SK-N-SH treated with all-trans-retinoic acid at 6 μM for 48 hours (cell line): Measurements from ENCODE around the gene ESYT3.

Experiments
- ATAC-seq: fragments of 200-7000 bp; cut with Tn5 transposase; 3 replicates; pipeline ENCODE4 v1.9.1; 2020; ENCODE audit warnings: mild to moderate bottlenecking, moderate library complexity
- ARNTL ChIP-seq: fragments of 450-650 bp; formaldehyde crosslinking; IDR thresholded peaks from 2 replicates; pipeline ENCODE4 v1.5.0; 2020; ENCODE audit warnings: low read depth, mild to moderate bottlenecking, moderate library complexity, borderline replicate concordance
- BACH2 ChIP-seq: fragments of 250-450 bp; sonication (Bioruptor Pico); IDR thresholded peaks from 2 replicates; pipeline ENCODE4 v1.9.0; 2021; ENCODE audit warnings: mild to moderate bottlenecking, borderline replicate concordance
- ESRRG ChIP-seq: fragments of 250-450 bp; sonication (Bioruptor Pico); IDR thresholded peaks from 2 replicates; pipeline ENCODE4 v1.6.1; 2021; ENCODE audit warnings: mild to moderate bottlenecking
- GLIS3 ChIP-seq: fragments of 250-450 bp; sonication (Bioruptor Pico); IDR thresholded peaks from 2 replicates; pipeline ENCODE4 v1.5.0; 2020; ENCODE audit warnings: mild to moderate bottlenecking, moderate library complexity
- ISL1 ChIP-seq: fragments of 250-450 bp; sonication (Bioruptor Pico); IDR thresholded peaks from 2 replicates; pipeline ENCODE4 v2.1.2; 2022; ENCODE audit warnings: mild to moderate bottlenecking, moderate library complexity
- OSR1 ChIP-seq: fragments of 250-450 bp; sonication (Bioruptor Pico); IDR thresholded peaks from 2 replicates; pipeline ENCODE4 v1.8.0; 2022; ENCODE audit warnings: moderate library complexity, mild to moderate bottlenecking, inconsistent platforms
- PATZ1 ChIP-seq: fragments of 250-450 bp; sonication (Bioruptor Pico); IDR thresholded peaks from 2 replicates; pipeline ENCODE4 v1.8.0; 2020; ENCODE audit warnings: mild to moderate bottlenecking, moderate library complexity, borderline replicate concordance
- PPARA ChIP-seq: fragments of 250-450 bp; sonication (Bioruptor Pico); IDR thresholded peaks from 2 replicates; pipeline ENCODE4 v1.5.0; 2020; ENCODE audit warnings: mild to moderate bottlenecking, borderline replicate concordance
- RARB ChIP-seq: fragments of 250-450 bp; sonication (Bioruptor Pico); IDR thresholded peaks from 2 replicates; pipeline ENCODE4 v1.8.0; 2021; ENCODE audit warnings: mild to moderate bottlenecking, moderate library complexity
- SNAI2 ChIP-seq: fragments of 250-450 bp; sonication (Bioruptor Pico); IDR thresholded peaks from 2 replicates; pipeline ENCODE4 v1.5.0; 2020; ENCODE audit warnings: mild to moderate bottlenecking, moderate library complexity
- TCF4 ChIP-seq: fragments of 250-450 bp; sonication (Bioruptor Pico); IDR thresholded peaks from 2 replicates; pipeline ENCODE4 v1.8.0; 2021; ENCODE audit warnings: mild to moderate bottlenecking, moderate library complexity, borderline replicate concordance
- TOX ChIP-seq: fragments of 250-450 bp; sonication (Bioruptor Pico); IDR thresholded peaks from 2 replicates; pipeline ENCODE4 v1.8.0; 2021; ENCODE audit warnings: mild to moderate bottlenecking, moderate library complexity, borderline replicate concordance
- ZC3H10 ChIP-seq: fragments of 250-450 bp; sonication (Bioruptor Pico); IDR thresholded peaks from 2 replicates; pipeline ENCODE4 v1.5.1; 2021; ENCODE audit warnings: mild to moderate bottlenecking, moderate library complexity
- ZFP3 ChIP-seq: fragments of 250-450 bp; sonication (Bioruptor Pico); IDR thresholded peaks from 2 replicates; pipeline ENCODE4 v1.5.0; 2020; ENCODE audit warnings: mild to moderate bottlenecking, moderate library complexity
- ZFP30 ChIP-seq: fragments of 450-650 bp; formaldehyde crosslinking; IDR thresholded peaks from 2 replicates; pipeline ENCODE4 v1.5.0; 2022; ENCODE audit warnings: mild to moderate bottlenecking, moderate library complexity
- ZNF565 ChIP-seq: fragments of 450-650 bp; formaldehyde crosslinking; conservative IDR thresholded peaks from 2 replicates; pipeline ENCODE4 v1.5.0; 2020; ENCODE audit warnings: low read depth, mild to moderate bottlenecking, moderate library complexity
- ZNF70 ChIP-seq: fragments of 450-650 bp; formaldehyde crosslinking; IDR thresholded peaks from 2 replicates; pipeline ENCODE4 v1.5.0; 2020; ENCODE audit warnings: mild to moderate bottlenecking, moderate library complexity
- ZNF8 ChIP-seq: fragments of 450-650 bp; formaldehyde crosslinking; IDR thresholded peaks from 2 replicates; pipeline ENCODE4 v1.5.0; 2020; ENCODE audit warnings: mild to moderate bottlenecking, moderate library complexity
- TF ChIP-seq, protein P1 (sequence below): fragments of 250-450 bp; sonication (Bioruptor Pico); IDR thresholded peaks from 2 replicates; pipeline ENCODE4 v1.5.1; 2021; ENCODE audit warnings: mild to moderate bottlenecking, moderate library complexity
- TF ChIP-seq, protein P2 (sequence below): fragments of 250-450 bp; sonication (Bioruptor Pico); IDR thresholded peaks from 2 replicates; pipeline ENCODE4 v1.5.1; 2020; ENCODE audit warnings: low read depth, mild to moderate bottlenecking, moderate library complexity
- TF ChIP-seq, protein P3 (sequence below): fragments of 250-450 bp; sonication (Bioruptor Pico); IDR thresholded peaks from 2 replicates; pipeline ENCODE4 v1.8.0; 2021; ENCODE audit warnings: low read depth, mild to moderate bottlenecking, moderate library complexity, borderline replicate concordance

The ESYT3 gene

DNA sequence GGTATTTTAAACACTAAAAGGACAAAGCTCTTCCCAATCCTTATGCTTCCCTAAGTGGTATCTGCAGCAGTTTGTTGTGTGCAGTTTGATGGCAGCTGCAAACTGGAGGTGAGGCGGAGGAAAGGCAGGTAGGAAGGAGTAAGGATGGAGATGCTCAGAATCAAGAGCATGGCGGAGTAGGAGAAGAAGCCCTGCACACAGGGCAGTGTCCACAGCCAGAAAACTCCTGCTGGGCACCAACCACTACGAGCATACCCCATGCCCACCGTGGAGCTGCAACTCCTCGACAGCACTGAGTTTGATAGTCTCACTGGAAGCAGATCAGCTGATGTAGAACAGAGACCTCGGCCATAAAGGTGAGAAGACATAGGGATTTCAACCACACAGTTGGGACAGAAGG lies 30.3 kb upstream of the ESYT3 start (continued):
- TF ChIP-seq, protein P1, sequence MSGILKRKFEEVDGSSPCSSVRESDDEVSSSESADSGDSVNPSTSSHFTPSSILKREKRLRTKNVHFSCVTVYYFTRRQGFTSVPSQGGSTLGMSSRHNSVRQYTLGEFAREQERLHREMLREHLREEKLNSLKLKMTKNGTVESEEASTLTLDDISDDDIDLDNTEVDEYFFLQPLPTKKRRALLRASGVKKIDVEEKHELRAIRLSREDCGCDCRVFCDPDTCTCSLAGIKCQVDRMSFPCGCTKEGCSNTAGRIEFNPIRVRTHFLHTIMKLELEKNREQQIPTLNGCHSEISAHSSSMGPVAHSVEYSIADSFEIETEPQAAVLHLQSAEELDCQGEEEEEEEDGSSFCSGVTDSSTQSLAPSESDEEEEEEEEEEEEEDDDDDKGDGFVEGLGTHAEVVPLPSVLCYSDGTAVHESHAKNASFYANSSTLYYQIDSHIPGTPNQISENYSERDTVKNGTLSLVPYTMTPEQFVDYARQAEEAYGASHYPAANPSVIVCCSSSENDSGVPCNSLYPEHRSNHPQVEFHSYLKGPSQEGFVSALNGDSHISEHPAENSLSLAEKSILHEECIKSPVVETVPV (CRISPR knock-in tag) = no peak
- TF ChIP-seq SNAI2 (CRISPR knock-in tag) (no peak), TOX (CRISPR knock-in tag) (no peak), RARB (no peak), ZNF565 (CRISPR knock-in tag) (no peak), OSR1 (CRISPR knock-in tag) (no peak), ZFP3 (no peak), ZNF8 (CRISPR knock-in tag) (no peak), ZC3H10 (CRISPR knock-in tag) (no peak), BACH2 (CRISPR knock-in tag) (no peak)
- TF ChIP-seq, protein P2, sequence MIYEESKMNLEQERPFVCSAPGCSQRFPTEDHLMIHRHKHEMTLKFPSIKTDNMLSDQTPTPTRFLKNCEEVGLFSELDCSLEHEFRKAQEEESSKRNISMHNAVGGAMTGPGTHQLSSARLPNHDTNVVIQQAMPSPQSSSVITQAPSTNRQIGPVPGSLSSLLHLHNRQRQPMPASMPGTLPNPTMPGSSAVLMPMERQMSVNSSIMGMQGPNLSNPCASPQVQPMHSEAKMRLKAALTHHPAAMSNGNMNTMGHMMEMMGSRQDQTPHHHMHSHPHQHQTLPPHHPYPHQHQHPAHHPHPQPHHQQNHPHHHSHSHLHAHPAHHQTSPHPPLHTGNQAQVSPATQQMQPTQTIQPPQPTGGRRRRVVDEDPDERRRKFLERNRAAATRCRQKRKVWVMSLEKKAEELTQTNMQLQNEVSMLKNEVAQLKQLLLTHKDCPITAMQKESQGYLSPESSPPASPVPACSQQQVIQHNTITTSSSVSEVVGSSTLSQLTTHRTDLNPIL (CRISPR knock-in tag) = no peak

- TF ChIP-seq, protein P1 (CRISPR knock-in tag) = no peak
- TF ChIP-seq SNAI2 (CRISPR knock-in tag) = no peak
- TF ChIP-seq ZFP30 (CRISPR knock-in tag) = no peak
- no peak for ATAC-seq
These were observed 29.4 kb upstream of the ESYT3 start for GRCh38 chr3:138405001-138405400.

DNA sequence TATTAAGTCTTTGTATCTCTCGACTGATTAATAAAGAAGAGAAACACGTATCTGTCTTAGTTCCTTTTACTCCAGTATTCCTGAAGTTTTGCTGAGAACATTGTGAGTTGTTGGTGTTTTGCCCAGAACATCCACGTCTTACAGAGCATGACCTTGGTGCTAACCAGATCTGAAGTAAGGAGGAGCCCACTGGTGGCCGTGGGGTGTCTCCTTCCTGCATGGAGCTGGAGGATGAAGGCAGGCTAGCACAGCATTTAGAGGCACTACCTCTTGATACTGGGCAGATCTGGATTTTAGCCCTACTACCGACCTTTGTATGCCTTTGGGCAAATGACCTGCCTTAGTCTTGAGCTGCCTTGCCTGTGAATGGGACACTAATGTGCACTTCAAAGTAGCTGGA lies 28.9 kb upstream of the ESYT3 start:
- no peak for ATAC-seq

More for the DNA sequence above, 28.9 kb upstream of the ESYT3 start:
- TF ChIP-seq ARNTL (no peak), SNAI2 (CRISPR knock-in tag) (no peak), ISL1 (no peak), TOX (CRISPR knock-in tag) (no peak), RARB (no peak), GLIS3 (CRISPR knock-in tag) (no peak), PATZ1 (CRISPR knock-in tag) (no peak), ESRRG (CRISPR knock-in tag) (no peak), OSR1 (CRISPR knock-in tag) (no peak), ZNF8 (CRISPR knock-in tag) (no peak), PPARA (CRISPR knock-in tag) (no peak), TCF4 (CRISPR knock-in tag) (no peak), ZNF70 (CRISPR knock-in tag) (no peak), ZC3H10 (CRISPR knock-in tag) (no peak)
- TF ChIP-seq, protein P2 (CRISPR knock-in tag) = no peak
- TF ChIP-seq, protein P1 (CRISPR knock-in tag) = no peak
- TF ChIP-seq, protein P3, sequence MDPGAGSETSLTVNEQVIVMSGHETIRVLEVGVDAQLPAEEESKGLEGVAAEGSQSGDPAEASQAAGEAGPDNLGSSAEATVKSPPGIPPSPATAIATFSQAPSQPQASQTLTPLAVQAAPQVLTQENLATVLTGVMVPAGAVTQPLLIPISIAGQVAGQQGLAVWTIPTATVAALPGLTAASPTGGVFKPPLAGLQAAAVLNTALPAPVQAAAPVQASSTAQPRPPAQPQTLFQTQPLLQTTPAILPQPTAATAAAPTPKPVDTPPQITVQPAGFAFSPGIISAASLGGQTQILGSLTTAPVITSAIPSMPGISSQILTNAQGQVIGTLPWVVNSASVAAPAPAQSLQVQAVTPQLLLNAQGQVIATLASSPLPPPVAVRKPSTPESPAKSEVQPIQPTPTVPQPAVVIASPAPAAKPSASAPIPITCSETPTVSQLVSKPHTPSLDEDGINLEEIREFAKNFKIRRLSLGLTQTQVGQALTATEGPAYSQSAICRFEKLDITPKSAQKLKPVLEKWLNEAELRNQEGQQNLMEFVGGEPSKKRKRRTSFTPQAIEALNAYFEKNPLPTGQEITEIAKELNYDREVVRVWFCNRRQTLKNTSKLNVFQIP = no peak
